HG02588 (cell line): ENCODE data around the gene ZNF317.

Experiments used
- ATAC-seq: cut with Tn5 transposase; IDR thresholded peaks from one replicate; pipeline ENCODE4 v1.9.1; 2021; ENCODE audit warnings: mild to moderate bottlenecking, moderate library complexity; ENCODE audit not compliant: unreplicated experiment

ZNF317 gene

GRCh38 chr19:9140159-9140874 lies at the start of gene ZNF317:
Gene ZNF317, plus strand, starts transcription at chr19:9140397. Its CDS starts 15,620 bp downstream, at chr19:9156017.
- ATAC-seq, result peak; percentile 88

- no peak for ATAC-seq
These were observed 32.8 kb upstream of the ZNF317 start, which contains the start of gene OR7G2 for GRCh38 chr19:9107375-9107774. Gene OR7G2, minus strand, starts transcription at chr19:9107475. Its CDS starts 4,232 bp downstream, at chr19:9103243.

- ATAC-seq, result no peak
These were observed 30.2 kb upstream of the ZNF317 start for GRCh38 chr19:9109959-9110358.

DNA sequence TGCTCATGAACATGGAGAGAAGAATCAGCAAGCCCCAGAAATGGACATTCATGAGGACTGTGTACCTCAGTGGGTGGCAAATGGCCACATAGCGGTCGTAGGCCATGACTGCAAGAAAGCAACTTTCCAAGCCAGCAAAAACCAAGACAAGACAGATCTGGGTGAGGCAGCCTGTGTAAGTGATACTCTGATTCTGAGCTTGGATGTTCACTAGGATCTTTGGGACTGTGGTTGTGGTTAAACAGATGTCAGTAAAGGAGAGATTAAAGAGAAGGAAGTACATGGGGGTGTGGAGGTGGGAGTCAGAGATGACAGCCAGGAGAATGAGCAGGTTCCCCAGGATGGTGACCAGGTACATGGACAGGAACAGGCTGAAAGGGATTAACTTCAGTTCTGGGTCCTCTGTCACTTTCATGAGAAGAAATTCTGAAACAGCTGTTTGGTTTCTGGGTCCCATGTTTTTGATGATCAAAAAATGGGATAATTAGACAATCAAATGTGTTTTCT lies 24.8 kb upstream of the ZNF317 start, which contains the start of gene OR7G1:
TSS of gene OR7G1 (minus strand) at position 457 of the 507 bp plus-strand sequence. CDS start at position 457, 0 bp downstream.
- no peak for ATAC-seq

GRCh38 chr19:9116547-9116946 lies 23.6 kb upstream of the ZNF317 start:
- ATAC-seq, result no peak

GRCh38 chr19:9126900-9127405 lies 13.2 kb upstream of the ZNF317 start, which contains the start of gene OR7G3:
Gene OR7G3, minus strand, starts transcription at chr19:9126950. Its CDS starts 0 bp downstream, at chr19:9126950.
- ATAC-seq, result no peak

DNA sequence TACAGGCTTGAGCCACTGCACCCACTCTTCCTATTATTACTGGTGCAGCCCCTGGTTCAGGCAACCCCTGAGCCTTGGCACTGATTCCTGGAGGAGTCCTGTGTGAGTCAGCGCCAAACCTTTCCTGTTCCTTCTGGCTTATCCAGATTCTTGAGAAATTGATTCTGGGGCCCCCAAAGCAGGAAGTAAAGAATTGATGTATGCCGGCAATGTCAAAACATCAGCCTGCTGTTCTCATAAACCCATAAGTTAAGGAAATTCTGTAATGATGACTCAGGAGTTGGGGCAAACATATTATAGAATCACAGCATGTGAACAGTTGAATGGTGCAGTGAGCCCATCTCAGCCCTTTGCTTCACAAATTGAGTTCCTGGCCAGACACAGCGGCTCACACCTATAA lies 12.0 kb upstream of the ZNF317 start:
- no peak for ATAC-seq

- ATAC-seq, result no peak
These were observed 9.2 kb upstream of the ZNF317 start for GRCh38 chr19:9130965-9131364.

DNA sequence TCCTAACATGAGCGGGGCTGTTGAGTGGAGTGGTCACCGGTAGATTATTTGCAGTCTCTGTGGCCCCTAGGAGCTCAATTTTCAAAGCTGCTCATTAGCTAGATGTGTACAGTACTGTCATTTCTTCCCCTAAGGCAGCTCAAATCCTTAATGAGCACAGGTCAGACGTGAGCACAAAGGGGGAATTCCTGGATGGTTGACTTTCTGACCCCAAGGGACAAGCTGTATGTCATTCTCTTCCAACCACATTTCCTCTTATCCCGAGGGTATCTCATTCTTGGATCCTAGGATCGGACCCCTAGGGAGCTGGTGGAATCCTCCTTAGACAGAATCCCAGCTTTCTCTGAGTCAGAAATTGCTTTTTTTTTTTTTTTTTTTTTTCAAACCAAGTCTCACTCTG lies 7.8 kb upstream of the ZNF317 start:
- no peak for ATAC-seq

DNA sequence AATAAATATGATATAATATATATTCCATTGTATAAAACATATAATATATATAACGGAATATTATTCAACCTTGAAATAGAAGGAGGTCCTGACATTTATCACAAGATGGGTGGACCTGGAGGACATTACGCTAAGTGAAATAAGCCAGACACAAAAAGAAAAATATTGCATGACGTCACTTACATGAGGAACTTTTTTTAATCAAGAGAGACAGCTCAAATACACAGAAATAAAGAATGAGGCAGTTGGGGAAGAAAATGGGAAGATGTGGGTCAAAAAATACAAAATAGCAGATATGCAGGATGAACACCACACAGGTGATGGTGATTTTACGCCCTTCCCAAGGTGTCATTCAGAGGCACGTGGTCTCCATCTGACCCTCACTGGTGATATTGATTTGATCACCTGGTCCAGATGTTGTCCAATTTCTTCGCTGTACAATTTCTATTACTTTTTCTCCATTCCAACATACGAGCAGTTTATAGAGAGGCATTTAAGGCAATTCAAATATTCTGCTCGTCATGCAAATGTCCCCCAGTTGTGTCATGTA lies 513 bp upstream of the ZNF317 start:
- no peak for ATAC-seq

DNA sequence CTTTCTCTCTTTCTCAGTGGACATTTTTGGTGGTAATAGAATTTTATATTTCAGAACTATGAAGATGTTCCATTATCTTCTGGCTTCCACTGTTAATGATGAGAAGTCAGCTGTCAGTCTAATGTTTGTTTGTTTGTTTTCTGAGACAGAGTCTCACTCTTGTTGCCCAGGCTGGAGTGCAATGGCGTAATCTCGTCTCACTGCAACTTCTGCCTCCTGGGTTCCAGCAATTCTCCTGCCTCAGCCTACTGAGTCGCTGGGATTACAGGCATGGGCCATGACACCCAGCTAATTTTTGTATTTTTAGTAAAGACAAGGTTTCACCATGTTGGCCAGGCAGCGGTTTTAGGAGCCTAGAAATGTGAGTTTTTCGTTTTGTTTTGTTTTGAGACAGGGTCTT lies 4.7 kb downstream of the ZNF317 start:
- no peak for ATAC-seq

GRCh38 chr19:9146882-9147281 lies 6.7 kb downstream of the ZNF317 start:
- no peak for ATAC-seq

DNA sequence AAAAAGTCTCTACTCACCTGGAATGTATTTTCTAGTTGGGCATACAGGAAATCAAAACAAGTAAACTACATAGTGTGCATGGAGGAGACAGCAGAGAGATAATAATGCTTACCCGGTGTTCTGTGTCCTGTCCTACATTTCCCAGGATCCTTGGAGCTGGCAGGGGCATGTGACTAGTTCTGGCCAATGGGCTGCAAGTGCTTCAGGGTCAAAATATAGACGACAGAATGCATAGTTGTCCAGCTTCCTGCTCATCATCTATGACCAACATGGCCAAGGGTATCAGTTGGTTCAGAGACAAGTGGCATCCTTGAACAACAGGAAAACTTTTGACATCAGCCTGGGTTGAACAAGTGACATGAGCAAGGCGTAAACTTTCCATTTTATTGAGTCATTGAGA lies 8.5 kb downstream of the ZNF317 start:
- no peak for ATAC-seq

DNA sequence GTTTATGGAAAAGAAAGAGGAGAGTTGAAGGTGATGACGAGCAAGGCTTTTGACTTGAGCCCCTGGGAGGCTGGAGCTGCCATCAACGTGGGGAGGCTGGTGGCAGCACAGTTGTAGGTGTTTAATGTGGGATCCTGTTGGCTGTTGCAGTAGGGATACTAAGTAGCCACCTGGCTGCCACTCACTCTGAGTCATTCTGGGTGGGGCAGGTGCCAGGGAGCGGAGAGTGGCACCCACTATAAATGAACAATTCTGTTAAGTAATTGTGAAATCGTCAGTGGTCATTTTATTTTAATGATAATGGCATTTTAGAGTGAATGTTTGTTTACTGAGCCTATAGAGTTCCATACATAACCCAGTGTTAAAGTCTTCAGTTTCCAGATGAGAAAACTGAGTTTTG lies 9.8 kb downstream of the ZNF317 start:
- no peak for ATAC-seq

DNA sequence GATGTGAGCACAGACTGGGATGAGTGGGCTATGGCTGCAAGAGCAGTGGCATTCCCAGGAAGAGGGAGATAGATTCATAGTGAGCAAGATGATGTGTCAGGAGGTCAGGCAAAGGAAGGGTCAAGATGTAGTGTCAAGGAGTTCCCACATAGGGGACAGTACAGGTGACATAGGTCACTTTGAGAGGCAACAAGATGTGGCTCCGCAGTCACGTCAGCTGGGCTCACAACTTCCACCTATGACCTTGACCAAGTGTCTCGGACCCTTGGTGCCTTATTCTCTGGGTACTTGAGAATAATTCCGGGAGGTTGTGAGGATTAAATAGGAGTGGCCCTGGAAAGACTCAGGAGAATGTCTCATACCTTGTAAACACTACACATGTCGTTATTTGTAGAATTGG lies 10.5 kb downstream of the ZNF317 start:
- ATAC-seq, result no peak

- no peak for ATAC-seq
These were observed 11.2 kb downstream of the ZNF317 start for GRCh38 chr19:9151367-9151766.

GRCh38 chr19:9155591-9155990 lies 15.4 kb downstream of the ZNF317 start:
- ATAC-seq, result no peak

- no peak for ATAC-seq
These were observed 16.1 kb downstream of the ZNF317 start for GRCh38 chr19:9156304-9156703.

GRCh38 chr19:9159891-9160290 lies 19.7 kb downstream of the ZNF317 start:
- ATAC-seq, result no peak

DNA sequence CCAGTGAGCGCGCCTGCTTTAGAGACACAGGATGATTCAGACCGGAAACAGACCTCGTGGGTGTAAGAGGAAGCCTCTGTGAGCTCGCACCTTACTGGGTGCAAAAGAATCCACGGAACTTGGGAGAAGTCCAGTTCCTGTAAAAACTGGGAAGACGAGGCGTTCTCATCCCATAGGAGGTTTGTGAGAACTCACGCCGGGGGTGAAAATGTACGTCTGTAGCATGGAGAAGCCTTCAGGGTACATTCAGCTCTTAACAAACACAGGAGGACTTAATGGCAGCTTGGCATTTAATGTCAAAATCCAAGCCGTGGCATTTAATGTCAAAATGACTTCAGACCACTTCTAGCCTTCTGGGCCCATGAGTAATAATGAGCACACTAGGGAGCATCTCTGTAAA lies 21.2 kb downstream of the ZNF317 start:
- no peak for ATAC-seq

- ATAC-seq, result no peak
These were observed 25.1 kb downstream of the ZNF317 start for GRCh38 chr19:9165261-9165660.

- ATAC-seq, result no peak
These were observed 26.6 kb downstream of the ZNF317 start for GRCh38 chr19:9166846-9167245.
